Bronchial epithelial cell (primary cell): Measurements from ENCODE around the gene VAV2. TPM values are rescaled to one million over a fixed set of nuclear protein-coding genes. Genes with fewer than 3 reads are reported as not detected.

Source experiments
- DNase-seq: peaks from one replicate; pipeline ENCODE4 v3.0.0-alpha.2; 2010; ENCODE audit warnings: low read depth
- FAIRE-seq: peaks from 2 replicates; lab custom pipeline; 2011; peaks lifted over from hg19 to GRCh38; lab: Jason Lieb, UNC
- H3K27me3 ChIP-seq: 2 replicates; pipeline ENCODE4 v1.5.1; 2011; ENCODE audit warnings: low read length; ENCODE audit not compliant: control insufficient read depth, insufficient read depth
- H3K36me3 ChIP-seq: 2 replicates; pipeline ENCODE4 v1.5.1; 2011; ENCODE audit warnings: low read length; ENCODE audit not compliant: control insufficient read depth, insufficient read depth
- H3K4me3 ChIP-seq: 2 replicates; pipeline ENCODE4 v1.5.1; 2011; ENCODE audit warnings: mild to moderate bottlenecking, low read depth, low read length, control low read depth
- total RNA-seq: library from RNA; depleted of rRNA; stranded (reverse); fragments of >200 nt; gene quantifications from 2 replicates; pipeline ENCODE4 v1.2.1, GENCODE V29; 2014
- TF ChIP-seq, protein P1 (sequence below): IDR thresholded peaks from 2 replicates; pipeline ENCODE4 v1.5.1; 2011; ENCODE audit warnings: mild to moderate bottlenecking, moderate library complexity, low read length, control low read depth, inconsistent platforms; ENCODE audit not compliant: insufficient read depth, severe bottlenecking

Gene VAV2
- total RNA-seq, 1 donor from 2014 or later, result 46.6 TPM

DNA sequence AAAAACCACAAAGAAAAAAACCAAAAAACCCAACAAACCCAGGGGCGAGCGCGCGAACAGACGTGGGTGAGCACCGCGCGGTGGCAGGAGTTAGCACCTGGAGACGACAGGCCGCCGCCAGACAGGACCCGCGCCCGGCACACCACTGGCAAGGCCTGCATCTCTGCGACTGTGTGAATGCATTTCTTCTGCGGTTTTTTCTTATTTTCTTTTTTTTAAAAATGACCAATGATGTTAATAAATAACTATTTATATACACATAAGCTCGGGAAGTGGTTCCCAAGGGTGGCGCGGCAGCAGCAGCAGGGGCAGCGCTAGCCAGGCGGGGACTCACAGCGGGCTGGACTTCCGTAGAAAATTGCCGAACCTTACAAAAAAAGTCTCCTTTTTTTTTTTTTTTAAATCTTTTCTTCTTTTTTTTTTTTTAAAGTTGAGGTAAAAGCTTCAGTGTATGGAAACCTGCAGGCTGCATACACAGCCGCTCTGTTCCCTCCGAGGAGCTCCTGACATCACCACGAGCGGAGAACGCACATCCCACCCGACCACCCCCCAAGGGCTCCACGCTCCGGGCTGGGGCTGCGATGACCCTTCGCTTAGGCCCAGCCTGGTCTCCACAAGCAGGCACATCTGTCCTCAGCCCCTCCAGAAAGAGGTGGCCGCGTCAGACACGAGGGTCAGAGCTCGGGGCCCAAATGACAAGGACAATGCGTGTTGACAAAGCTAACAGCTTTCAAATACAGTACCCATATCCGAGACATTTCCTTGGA is 40.5 kb upstream of the VAV2 start:
- Histone ChIP-seq H3K27me3 (no peaks in the 10 kb centered on the region), H3K4me3 (no peak overlapping the region), H3K36me3 (peaks cover 23% of the 10 kb centered on the region)
- TF ChIP-seq, protein P1, sequence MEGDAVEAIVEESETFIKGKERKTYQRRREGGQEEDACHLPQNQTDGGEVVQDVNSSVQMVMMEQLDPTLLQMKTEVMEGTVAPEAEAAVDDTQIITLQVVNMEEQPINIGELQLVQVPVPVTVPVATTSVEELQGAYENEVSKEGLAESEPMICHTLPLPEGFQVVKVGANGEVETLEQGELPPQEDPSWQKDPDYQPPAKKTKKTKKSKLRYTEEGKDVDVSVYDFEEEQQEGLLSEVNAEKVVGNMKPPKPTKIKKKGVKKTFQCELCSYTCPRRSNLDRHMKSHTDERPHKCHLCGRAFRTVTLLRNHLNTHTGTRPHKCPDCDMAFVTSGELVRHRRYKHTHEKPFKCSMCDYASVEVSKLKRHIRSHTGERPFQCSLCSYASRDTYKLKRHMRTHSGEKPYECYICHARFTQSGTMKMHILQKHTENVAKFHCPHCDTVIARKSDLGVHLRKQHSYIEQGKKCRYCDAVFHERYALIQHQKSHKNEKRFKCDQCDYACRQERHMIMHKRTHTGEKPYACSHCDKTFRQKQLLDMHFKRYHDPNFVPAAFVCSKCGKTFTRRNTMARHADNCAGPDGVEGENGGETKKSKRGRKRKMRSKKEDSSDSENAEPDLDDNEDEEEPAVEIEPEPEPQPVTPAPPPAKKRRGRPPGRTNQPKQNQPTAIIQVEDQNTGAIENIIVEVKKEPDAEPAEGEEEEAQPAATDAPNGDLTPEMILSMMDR, result no peak
- FAIRE-seq (no peak), DNase-seq (no peak)

DNA sequence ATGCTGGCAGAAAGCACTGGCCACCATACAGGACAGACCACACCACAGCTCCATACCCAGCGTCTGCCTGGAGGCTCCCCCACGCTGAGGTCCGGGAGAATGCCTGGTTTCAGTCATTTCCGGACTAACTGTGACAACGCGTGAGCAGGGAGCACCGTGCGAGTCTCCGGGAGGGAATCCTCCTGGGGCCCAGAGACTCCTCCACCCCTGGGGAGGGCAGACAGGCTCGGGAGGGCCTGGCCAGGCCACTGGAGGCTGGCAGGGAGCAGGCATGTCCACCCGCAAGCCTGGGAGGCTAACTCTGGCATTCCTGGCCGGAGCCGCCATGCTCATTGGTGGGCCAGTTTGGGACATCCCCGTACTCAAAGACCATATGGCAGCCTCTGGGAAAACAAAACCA is 39.7 kb upstream of the VAV2 start:
- H3K4me3 ChIP-seq, result no peak overlapping the region
- no peak for DNase-seq
- H3K36me3 ChIP-seq, result peaks cover 23% of the 10 kb centered on the region
- H3K27me3 ChIP-seq, result no peaks in the 10 kb centered on the region
- no peak for FAIRE-seq
- TF ChIP-seq, protein P1, result no peak

DNA sequence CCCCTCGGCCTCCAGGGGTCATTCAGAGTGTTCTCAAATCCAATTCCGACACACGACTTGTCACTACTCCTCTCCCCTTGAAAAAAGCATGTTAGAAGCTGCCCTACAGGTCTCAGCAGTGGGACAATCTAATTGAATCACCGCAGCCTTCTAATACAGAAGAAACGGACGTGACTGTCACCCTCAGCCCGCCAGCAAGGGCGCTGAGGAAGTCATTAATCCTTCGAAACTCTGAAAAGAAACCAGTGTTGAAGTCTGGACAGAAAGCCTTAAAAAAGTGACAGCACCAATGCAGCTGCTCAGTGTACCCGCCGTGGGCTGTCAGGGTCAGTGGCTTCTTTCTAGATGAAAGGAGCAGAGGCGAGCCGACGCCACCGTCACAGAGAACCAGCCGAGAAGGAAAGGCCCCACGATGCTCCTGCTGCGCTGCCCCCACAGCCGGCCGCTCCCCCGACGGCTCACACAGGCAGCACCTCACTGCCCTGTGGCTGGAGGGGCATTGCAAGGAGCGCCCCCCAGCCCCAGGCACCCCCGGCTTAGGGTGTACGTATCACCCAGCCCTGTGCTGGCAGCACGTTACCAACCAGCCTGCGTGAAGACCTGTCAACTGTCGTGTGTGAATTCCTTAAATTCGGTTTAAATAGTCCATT is 38.8 kb upstream of the VAV2 start:
- Histone ChIP-seq H3K4me3 (no peak overlapping the region), H3K27me3 (no peaks in the 10 kb centered on the region), H3K36me3 (peaks cover 20% of the 10 kb centered on the region)
- TF ChIP-seq, protein P1, result no peak
- FAIRE-seq (no peak), DNase-seq (no peak)

DNA sequence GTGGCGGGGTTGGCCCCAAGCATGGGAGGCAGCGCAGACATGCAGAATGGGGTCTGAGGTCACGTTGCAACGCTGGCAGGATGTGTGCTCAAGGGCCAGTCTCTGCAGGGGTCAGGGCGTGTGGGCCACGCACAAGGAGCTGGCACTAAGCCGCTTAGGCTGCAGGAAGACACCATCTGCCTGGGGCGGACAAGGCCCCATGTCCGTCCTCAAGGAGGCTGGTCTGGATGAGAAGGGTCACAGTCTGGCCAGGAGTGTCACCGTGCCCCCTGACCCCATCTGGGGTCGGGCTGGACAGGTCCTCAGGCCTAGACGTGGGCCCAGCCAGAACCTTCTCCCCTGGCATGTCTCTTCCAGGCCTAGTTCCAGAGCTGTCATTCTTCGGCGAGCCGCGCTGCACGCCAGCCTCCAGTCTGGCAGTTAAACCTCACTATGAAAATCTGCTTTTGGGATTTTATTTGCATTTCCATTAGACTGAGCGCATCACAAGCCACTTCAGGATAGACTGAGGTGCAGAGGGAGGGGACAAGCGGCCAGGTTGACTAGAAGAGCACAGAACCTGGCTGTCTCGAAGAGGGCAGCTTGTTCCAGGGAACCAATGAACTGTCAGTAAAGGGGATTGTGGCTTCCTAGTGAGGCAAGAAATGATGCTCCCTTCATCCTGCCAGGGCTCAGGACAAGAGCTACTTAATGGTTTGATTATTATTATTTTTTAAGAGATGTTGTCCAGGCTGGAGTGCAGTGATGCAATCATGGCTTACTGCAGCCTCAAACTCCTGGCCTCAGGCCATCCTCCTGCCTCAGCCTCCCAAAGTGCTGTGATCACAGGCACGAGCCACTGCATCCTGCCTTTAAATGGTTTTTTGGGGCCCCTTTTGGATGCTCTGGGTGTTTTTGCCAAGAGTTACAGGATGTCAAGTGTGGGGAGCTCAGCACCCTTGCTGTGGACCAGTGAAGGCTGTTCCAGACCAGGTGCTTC is 37.4 kb upstream of the VAV2 start:
- FAIRE-seq (no peak), DNase-seq (no peak)
- Histone ChIP-seq H3K27me3 (no peaks in the 10 kb centered on the region), H3K36me3 (peaks cover 11% of the 10 kb centered on the region), H3K4me3 (no peak overlapping the region)
- TF ChIP-seq, protein P1, result no peak

DNA sequence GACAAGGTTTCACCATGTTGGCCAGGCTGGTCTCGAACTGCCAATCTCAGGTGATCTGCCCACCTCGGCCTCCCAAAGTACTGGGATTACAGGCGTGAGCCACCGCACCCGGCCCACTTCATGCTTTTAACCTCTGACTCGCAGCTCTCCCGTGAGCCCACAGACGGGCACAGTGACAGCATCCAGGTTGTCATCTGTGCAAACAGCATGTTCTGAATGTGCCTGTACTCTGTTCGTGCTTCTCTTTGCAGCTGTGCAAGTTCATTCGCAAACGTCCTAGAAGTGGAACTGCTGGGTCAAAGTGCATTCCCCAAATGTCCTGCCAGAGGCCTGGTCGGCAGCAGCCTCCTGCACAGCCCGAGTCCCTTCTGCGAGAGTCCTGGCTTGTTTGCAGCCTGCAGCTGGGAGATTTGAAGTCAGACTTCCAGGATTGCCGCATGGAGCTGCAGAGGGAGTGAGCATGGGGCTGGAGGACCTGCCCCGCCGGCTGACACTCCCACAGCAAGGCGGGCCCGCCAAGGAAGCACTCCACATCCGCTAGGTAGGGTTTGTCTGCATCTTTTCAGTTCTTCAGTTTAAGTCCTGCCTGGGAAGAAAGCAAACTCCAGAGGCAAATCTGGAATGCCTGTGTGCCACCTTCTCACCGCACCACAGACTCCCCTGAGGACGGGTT is 36.6 kb upstream of the VAV2 start:
- H3K4me3 ChIP-seq, result no peak overlapping the region
- DNase-seq (no peak), FAIRE-seq (no peak)
- peaks cover 7% of the 10 kb centered on the region for H3K36me3 ChIP-seq
- no peaks in the 10 kb centered on the region for H3K27me3 ChIP-seq
- TF ChIP-seq, protein P1, result no peak
